ENCODE data around the gene TRAPPC11. TPM values are rescaled to one million over a fixed set of nuclear protein-coding genes. Genes with fewer than 3 reads are reported as not detected.

The TRAPPC11 gene
- total and polyA plus RNA-seq, 2 experiments from 2014 or later = 15.0 to 42.7 TPM

DNA sequence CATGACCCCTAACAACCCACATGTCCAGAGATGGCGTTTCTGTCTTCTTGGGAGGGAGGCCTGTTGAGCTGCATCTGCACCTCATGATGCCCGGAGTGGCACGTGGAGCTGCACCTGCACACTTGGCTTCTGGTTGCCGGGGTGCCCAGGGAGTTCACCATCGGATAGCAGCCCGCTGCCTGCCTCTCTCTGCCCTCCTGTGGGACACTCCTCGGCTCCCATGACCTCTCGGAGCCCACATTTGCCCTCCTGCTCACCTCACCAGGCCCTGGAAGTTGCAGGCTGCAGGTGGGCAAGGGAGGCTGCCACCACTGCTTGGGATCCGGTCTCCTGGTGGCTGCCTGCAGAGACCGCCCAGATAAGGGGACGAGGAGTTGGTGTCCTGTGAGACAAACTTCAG lies 74.1 kb downstream of the TRAPPC11 start:
- no peaks in the 10 kb centered on the region for H4K20me1 ChIP-seq (replicated peaks; ENCODE audit: insufficient read depth)
- no peaks in the 10 kb centered on the region for H3F3A ChIP-seq (replicated peaks; ENCODE audit: low read depth)
- no peaks in the 10 kb centered on the region for H3K36me3 ChIP-seq (ENCODE audit: insufficient read depth)
- TF ChIP-seq EZH2phosphoT487 (IDR thresholded peaks at IDR 0.05; ENCODE audit: unreplicated experiment) = no peak
- TF ChIP-seq POLR2AphosphoS5 (IDR thresholded peaks at IDR 0.05; ENCODE audit: low read depth) = no peak
- no peak for TF ChIP-seq ZNF114 (CRISPR knock-in tag; IDR thresholded peaks at IDR 0.05)
- TF ChIP-seq JUNB (IDR thresholded peaks at IDR 0.05; ENCODE audit: unreplicated experiment) = no peak
- TF ChIP-seq CTCF (conservative IDR thresholded peaks at IDR 0.05; ENCODE audit: low read depth in 2 of 2) = no peak
- TF ChIP-seq, protein P1, sequence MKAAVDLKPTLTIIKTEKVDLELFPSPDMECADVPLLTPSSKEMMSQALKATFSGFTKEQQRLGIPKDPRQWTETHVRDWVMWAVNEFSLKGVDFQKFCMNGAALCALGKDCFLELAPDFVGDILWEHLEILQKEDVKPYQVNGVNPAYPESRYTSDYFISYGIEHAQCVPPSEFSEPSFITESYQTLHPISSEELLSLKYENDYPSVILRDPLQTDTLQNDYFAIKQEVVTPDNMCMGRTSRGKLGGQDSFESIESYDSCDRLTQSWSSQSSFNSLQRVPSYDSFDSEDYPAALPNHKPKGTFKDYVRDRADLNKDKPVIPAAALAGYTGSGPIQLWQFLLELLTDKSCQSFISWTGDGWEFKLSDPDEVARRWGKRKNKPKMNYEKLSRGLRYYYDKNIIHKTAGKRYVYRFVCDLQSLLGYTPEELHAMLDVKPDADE (IDR thresholded peaks at IDR 0.05) = no peak
- TF ChIP-seq CREB1 (CRISPR knock-in tag; IDR thresholded peaks at IDR 0.05; ENCODE audit: low read depth) = no peak
- no peak for TF ChIP-seq REST (IDR thresholded peaks at IDR 0.05; ENCODE audit: unreplicated experiment)
- TF ChIP-seq ZNF331 (CRISPR knock-in tag; IDR thresholded peaks at IDR 0.05; ENCODE audit: low read depth) = no peak
- no peaks in the 10 kb centered on the region for H3K9me2 ChIP-seq (ENCODE audit: insufficient read depth)
- peaks cover 14% of the 10 kb centered on the region for H3K9me3 Mint-ChIP-seq
- H3K4me1 Mint-ChIP-seq = no peaks in the 10 kb centered on the region
- H3K27me3 Mint-ChIP-seq (ENCODE audit: insufficient read depth, low read depth, poor library complexity) = peaks cover 8% of the 10 kb centered on the region
- no peak overlapping the region for H3K4me3 Mint-ChIP-seq
- H3K36me3 Mint-ChIP-seq (ENCODE audit: low read depth) = peaks cover 10% of the 10 kb centered on the region; the same call in 2 of the 3 replicates
- no peak overlapping the region for H3K27ac Mint-ChIP-seq
- 0 out of 2 replicates have a peak overlapping the region, but pooled peaks have one; percentile 18 for H2AFZ ChIP-seq
- no peaks in the 10 kb centered on the region for H3K4me1 ChIP-seq (ENCODE audit: insufficient read depth)
- H3K27ac ChIP-seq (ENCODE audit: low read depth) = no peak overlapping the region
- no peak overlapping the region for H3K4me2 ChIP-seq
- ATAC-seq (no peak), DNase-seq (ENCODE audit: low spot score) (no peak)
- no peaks in the 10 kb centered on the region for H3K79me2 ChIP-seq (replicated peaks; ENCODE audit: insufficient read depth)
- no peaks in the 10 kb centered on the region for H3K27me3 ChIP-seq (ENCODE audit: insufficient read depth)
- no peak overlapping the region for H3K4me3 ChIP-seq

All from GM23338 (cell line).